GM19467 (cell line): ENCODE data around the gene PLPP7.
"Not testable (repeated sequence)": the region's sequence is repeated elsewhere in the genome, so short reads cannot be mapped to it uniquely, and the experiment has no call there.

Source experiments
- ATAC-seq: cut with Tn5 transposase; IDR thresholded peaks from one replicate; pipeline ENCODE4 v1.9.1; 2021; ENCODE audit warnings: mild to moderate bottlenecking, moderate library complexity; ENCODE audit not compliant: unreplicated experiment

PLPP7 gene

DNA sequence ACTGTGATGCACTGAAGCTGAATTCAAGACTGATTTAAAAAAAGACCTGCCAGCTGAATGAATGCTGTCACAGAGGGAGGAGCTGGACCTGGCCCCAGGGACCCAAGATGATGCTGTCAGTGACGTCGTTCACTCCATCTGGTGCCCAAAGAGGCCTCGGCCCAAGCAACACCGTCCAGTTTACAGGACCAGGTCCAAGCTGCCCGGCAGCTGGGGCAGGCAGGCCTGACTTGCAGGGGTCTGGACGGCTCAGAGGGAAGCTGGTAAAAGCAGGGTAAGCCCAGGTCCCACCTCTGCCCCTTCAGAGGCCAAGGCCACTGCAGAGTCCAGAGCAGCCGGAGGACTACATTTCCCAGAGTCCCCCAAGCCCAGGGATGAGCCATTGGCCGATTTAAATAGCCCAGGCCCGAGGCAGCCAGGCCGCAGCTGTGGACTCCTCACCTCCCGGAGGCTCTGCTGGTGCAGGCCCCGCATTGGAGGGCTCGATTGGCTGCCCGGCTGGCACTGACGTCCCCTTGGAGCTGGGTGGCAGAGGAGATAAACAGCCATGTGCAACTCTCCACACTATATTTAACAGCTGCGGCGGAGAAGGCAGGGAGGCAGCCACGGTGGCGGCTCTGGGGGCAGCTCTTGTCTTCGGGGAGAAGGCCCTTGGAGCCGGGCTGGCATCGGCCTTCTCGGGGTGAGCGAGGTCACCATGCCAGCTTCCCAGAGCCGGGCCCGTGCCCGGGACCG is at the start of gene PLPP7:
Gene PLPP7, plus strand, starts transcription at position 423 of the 735 bp plus-strand sequence. Its CDS starts 275 bp downstream, at position 698.
- ATAC-seq: no peak

DNA sequence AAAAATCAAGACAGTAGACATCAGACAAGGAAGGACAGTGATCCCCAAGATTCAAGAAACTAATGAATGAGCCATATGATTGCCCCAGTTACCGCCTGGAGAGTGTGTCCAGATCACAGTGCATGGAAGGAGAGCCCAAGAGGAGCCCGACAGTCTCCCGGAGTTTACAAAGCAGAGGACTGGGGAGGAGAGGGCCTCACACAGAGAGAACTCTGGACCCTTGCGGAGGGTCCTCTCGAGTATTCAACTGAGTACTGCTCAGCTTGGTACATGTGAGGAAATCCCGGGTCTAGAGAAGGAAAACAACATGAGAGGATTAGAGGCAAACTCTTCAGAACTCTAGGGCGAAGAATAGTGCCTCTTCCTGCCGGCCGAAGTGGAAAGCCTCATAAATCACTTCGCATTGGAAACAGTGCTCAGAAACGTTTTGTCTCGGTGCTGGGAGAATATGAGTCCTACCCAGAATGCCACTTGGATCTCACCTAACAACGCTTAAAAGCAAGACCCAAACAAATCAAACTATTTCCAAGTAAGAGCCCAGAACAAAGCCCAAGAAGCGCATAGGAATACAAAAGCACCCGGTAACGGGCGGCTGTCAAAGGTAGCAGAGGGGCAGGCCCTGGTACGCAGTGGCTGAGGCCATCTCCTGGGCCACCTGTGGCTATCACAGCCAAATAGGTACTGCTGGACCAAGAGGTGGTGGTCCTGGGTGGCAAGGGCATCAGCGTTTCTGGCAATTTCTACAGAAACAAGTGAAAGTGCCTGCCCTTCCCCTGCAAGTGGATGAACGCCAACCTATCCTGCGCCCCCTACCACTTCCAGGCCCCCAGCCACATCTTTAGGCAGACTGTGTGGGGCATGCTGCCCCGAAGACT is 49.2 kb upstream of the PLPP7 start:
- no peak for ATAC-seq

DNA sequence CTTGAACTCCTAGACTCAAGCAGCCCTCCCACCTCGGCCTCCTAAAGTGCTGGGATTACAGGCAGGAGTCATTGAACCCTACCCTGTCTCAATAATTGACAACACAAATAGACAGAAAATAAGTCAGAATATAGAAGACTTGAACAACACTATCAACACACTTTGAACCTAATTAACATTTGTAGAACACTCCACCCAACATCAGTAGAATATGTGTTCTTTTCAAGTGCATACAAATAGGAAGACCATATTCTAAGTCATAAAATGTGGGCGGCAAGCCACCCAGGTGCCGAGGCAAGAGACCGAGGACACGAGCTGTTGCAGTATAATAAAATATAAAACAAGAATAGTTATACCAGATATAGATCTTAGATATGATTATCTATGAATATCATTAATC is 45.2 kb upstream of the PLPP7 start:
- not testable (repeated sequence) for ATAC-seq

DNA sequence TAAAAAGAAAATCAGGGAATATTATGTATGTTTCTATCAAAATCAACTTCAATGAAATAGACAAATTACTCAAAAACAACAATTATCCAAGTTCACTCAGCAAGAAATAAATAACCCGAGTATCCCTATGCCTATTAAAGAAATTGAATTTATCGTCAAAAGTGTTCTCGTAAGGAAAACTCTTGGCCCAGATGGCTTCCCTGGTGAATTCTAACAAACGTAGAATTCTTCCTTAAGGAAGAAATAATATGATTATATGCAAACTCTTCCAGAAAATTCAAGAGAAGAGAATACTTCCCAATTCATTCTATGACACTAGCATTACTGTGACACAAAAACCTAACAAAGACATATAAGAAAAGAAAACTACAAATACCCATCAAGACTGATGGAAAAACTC is 42.9 kb upstream of the PLPP7 start:
- ATAC-seq: no peak

DNA sequence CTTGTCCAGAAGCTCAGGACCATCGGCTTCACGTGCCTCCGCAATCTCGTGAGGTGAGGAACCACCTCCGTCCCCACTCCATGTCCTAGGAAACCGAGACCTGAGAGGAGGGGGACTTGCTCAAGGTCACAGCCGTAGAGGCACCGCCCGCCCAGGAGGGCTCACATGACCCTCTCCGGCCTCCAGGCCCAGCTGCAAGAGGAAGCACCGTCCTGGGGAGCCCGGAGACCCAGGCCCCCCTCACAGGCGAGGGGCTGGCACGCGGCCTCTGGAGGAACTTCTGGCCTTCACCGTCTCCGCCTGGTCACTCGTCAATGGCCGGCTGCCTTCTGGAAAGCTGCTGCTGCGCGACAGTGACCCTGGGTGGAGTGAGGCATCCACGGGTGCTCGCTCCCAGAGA is 37.4 kb upstream of the PLPP7 start:
- ATAC-seq: no peak

DNA sequence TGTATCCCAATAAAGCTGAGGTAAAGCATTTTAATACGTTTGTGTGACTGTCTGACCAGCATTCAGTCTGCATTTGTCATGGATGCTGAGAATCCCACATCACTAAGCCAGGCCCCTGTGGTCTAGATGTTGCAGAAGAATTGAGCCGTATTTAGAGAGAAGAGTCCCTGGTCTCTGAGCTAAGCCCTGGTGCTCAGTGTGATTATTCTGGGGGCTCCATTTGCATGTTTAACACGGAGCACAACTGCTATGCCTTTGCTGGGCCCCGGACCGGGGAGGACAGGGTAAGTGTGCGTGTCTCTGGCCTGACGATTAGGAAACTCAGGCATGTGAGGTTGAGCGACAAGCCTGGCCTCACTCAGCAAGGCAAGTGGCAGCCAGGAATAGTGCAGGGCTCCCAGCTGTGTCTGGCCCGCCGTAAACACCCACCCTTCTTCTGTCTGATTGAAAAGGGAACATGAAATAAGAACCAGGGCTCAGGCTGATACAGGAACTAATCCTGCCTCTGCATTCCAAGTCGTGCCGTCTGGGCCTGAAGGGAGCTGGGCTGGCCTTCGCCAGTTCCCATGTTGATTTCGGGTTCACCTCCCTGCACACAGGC is 35.5 kb upstream of the PLPP7 start:
- ATAC-seq: no peak

DNA sequence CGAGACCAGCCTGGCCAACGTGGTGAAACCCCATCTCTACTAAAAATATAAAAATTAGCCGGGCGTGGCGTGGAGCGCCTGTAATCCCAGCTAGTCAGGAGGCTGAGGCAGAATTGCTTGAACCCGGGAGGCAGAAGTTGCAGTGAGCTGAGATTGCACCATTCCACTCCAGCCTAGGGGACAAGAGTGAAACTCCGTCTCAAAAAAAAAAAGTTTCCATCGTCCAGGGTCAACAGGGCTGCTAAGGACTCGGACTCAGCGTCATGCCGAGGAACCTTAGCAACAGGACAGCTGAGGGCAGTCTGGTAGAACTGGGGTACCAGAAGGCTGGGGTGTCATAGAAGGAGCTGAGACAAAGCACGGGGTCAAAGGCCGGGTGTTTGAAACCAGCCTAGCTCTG is 34.9 kb upstream of the PLPP7 start:
- ATAC-seq: no peak

DNA sequence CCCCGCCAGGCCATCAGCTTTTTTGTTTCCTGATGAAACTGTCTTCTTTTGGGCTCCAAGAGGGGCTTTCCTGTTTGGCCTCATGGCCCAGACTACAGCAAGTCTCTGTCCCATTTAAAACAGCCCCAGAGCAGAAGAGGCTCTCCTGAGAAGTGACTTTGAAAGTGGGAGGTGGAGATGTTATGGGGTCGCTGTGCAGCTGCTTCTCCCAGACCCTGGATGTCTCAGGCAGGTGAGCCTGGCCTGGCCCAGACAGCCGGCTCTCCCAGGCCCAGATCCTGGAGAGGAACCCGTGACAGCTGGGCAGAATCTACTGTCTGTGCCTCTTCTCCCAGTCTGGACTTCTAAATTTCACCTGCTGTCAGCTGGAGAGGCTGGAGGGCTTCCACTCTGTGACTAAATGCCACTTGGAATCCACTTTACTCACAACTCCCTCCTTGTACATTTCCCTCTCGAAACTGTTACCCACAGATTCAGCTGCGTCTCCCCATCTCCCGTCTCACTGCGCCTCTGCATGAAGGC is 33.8 kb upstream of the PLPP7 start:
- peak; percentile 6 for ATAC-seq

DNA sequence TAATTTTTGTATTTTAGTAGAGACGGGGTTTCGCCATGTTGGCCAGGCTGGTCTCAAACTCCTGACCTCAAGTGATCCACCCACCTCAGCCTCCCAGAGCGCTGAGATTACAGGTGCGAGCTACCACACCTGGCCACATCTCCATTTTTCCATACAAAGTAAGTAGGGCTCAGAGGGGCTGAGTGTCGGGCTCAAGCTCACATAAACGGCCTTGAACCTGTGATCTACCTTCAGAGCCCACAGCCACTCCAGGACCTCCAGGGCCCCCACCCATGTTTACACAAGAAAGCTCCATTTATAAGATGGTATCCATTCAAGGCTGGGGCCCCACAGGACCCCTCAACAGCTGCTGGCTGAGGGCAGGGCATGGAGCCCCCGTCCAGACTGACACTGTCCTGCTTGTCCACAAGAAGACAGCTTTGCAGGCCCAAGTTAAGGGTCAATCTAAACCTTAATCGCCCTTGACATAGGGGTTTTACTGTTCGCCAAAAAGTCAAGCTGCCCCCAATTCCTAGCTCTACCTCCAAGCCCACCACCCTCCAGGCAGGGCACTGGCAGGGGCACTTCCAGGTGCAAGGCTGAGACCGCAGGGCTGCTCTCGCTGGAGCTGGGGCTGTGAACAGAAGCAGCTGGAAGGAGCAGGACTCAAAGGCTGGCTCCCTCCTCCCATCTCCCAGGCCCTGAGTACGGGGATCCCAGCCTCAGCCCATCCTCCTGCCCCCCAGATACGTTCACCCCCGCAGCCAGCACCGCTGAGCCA is 32.1 kb upstream of the PLPP7 start:
- ATAC-seq: no peak

DNA sequence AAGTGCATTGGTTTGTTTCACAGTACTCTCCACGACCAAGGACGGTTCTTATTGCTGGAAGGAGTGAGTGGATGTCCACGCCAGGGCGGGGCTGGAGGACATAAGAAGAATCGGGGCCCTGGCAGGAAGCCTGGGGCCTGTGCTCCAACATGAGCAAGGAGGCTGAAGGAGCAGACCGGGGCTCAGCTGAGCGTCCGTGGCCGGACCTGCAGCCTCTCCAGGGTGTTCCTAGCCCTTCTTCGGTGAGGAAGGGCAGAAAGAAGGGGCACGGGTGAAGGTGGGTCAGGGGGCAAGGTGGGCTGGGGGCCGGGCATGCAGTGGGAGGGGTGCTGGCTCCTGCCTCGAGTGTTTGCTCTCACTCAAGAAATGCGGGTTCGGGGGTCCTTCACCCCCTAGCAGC is 31.3 kb upstream of the PLPP7 start:
- ATAC-seq: no peak

DNA sequence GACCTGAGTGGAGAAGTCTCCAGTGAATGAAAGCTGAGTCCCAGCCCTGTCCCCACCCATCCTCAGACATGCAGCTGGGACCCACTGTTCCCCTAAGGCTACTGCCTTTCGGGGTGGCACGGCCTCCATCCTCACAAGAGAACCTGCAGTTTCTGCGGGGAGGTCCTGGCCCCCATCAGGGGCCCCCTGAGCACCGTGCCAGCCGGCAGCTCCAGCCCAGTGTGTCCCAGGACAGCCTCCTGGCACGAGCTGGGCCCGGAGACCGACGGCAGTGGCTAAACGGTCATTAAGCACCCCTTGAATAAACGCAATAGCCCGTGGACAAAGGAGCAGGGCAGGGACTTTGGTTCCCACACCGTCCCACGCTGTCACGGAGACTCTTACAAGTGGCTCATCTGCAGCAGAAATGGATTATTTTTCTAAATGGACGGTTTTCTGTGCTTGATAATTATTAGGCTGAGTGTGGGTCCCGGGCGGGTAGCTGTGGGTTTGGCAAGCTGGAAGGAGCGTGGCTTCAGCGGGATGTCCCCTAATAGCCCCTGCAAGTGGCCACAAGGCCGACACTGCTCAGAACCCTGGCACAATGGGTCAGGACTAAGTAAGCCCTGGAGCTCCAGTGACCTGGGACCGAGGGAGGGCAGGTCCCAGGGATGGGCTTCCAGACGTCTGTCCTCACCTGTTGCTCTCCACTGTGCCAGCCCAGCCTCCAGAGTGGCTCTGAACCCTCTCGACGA is 30.7 kb upstream of the PLPP7 start:
- no peak for ATAC-seq

DNA sequence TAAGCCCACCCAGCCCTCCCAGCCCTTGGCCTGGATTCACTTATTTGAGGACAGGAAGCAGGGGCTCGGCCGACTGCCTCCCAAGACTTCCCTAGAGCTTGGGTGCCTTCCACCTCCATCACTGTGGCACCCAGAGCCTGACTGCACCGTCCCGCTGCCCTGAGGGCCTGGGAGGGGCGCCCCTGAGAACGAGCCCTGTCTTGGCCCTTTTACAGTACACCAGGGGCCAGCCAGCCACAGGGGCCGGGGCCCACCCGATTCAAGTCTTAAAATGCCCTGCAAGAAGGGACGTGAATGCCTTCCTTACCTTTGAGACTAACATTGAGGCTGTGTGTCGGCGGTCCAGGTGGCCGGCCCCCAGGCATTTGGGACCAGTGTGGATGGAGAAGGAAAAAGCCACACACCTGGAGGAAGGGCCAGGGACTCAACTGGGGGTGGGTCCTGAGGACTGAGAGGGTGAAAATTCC is 30.1 kb upstream of the PLPP7 start:
- ATAC-seq: no peak

DNA sequence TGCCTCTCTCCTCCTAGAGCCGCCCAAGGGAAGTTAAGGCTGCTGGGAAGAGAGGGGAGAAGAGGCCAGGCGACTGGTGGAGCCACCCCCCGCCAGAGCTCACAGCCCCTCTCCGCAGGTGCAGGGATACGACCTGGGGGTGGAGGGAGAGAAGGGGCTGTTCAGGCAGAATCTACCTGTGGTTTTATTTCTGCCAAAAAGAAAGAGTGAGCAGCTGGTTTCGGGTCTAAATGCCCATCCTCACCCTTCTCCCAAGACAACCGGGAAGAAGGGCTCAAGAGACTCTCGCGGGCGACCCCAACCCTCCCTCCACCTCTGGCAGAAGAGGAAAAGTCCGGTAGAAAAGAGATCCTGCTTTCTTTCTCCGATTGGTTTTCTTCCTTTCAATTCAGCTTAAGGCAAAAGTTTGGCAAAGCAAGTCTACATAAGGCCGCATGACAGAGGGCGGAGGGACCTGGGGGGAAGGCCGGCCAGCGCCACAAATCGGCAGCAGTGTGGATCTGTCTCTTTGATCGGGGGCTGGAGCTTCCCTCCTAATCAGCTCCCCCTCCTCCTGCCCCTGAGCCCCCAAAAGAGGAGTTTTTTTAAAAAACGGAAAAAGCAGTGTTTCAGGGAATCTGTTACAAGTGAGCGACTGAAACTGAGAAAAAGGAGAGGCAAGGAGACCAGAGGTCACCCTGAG is 29.5 kb upstream of the PLPP7 start:
- no peak for ATAC-seq

DNA sequence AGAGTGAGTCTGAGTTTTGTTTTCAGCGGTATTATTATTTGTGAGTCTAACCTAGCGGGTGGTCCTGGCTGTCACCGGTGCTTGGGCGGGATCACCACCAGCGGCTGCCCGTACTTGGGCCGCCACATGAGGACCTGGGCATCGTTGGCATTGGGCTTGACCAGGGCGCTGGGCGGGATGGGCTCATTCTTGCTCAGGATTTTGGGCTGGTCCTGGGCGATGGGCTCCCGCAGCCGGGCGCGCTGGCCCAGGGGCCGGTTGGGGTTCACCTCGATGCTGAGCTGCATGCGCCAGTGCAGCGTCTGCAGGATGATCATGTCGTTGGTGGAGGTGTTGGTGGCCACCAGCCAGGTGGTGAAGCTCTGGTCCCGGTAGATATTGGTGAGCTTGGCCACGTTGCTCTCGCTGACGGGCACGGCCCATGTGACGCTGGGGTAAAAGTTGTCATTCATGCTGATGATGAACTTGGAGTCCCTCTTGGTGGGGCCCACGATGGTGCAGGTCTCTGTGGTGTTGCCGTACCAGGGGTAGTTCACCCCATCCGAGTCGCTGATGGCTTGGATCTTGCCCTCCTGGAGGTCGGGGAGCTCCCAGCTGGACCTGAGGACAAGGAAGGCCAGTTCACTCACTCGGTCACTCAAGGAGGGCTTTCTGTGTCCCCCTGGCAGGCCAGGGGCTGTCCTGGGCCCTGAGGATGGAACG is 28.6 kb upstream of the PLPP7 start:
- no peak for ATAC-seq

DNA sequence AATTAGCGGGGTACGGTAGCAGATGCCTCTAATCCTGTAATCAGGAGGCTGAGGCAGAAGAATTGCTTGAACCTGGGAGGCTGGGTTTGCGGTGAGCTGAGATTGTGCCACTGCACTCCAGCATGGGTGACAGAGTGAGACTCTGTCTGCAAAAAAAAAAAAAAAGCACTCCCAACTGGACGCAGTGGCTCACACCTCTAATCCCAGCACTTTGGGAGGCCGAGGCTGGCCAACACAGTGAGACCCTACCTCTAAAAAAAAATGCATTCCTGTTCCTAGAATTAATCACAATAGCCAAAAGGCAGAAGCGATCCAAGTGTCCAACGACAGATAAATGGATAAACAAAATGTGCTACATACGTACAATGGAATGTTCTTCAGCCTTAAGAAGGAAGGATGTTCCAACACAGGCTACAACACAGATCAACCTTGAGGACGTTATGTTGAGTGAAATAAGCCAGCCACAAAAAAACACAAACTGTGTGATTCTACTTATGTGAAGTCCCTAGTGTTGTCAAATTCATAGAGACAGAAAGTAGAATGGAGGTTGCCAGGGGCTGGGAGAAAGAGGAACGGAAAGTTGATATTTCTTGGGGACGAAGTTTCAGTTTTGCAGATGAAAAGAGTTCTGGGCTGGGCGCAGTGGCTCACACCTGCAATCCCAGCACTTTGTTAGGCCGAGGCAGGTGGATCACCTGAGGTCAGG is 27.0 kb upstream of the PLPP7 start:
- peak; percentile 47 for ATAC-seq

DNA sequence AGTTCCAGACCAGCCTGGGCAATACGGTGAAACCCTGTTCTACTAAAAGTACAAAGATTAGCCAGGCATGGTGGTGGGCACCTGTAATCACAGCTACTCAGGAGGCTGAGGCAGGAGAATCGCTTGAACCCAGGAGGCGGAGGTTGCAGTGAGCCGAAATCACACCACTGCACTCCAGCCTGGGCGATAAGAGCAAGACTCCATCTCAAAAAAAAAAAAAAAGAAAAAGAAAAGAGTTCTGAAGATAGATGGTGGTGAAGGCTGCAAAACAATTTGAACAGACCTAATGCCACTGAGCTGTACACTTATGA is 26.5 kb upstream of the PLPP7 start:
- ATAC-seq: not testable (repeated sequence)

DNA sequence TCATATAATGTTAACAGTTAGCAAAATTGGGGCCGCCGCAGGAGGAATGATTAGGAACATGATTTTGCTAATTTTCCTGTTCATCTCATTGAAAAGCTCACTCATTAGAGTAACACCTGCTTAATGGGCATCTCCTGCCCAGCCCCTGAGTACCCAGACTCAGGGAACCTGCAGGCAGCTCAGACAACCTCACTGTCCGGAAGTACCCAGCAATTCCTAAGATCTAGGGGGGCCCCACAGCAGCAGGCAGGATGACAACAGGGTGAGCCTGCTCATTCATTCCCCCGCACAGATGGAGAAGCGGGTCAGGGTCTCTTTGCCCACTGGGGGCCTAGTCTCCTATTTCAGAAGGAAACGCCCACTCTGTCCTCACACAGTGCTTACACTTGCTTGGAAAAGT is 25.8 kb upstream of the PLPP7 start:
- no peak for ATAC-seq

DNA sequence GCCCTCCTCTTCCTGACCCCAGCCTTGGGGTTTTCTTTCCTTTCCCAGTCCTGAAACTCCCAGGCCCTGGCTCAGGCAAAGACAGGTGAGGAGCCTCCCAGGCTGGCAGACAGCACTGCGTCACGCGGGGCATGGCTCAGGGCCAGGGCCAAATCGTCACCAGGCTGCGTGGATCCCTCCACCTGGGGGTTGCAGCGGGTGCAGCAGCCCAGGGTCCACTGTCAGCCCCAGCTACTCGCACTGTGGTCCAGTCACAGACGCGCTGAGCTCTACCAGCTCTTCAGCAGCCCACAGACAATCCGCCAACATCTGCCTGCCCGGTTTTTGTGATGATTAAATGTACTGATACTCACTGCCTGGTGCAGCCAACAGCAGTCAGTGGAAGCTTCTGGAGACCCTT is 25.3 kb upstream of the PLPP7 start:
- no peak for ATAC-seq
